ENCODE measurements around the gene FABP1.

DNA sequence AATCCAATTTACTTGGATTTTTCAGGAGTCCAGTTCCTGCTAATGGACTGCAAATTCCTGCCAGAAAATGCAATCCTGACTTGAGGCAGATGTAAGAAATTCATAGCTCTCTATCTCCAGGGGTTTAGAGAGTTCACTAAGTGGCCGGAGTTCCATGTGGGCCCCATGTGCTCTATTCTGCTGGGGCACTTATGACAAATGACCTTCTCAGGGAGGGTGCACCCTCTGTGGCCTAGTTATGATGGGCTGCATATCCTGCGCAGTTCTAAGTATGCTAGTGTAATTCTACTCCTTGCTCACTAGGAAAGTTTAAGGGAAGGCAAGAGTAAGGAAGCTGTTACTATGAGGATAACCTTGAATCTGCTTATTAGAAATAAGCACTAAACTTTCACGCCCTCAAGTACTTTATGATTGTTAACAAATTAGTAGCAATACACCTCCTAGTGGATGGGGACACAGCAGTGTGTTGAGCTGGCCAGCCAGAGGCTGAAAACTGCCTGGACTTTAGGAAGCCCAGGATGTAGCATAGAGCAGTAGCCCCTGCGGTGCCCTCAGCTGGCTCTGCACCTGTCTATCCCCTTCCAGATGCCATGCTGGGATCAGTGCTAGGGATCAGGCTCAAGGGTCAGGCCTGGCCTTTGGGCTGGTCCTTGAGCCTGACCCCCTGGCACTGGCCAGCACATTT lies 45.8 kb downstream of the FABP1 start:
- TF ChIP-seq TARDBP (IDR thresholded peaks at IDR 0.05) = no peak
- no peak for TF ChIP-seq FOXA1 (IDR thresholded peaks at IDR 0.05)
- no peak for TF ChIP-seq LEF1 (IDR thresholded peaks at IDR 0.05; ENCODE audit: borderline replicate concordance)
- TF ChIP-seq FOXK2 (IDR thresholded peaks at IDR 0.05) = no peak
- TF ChIP-seq, protein P1, sequence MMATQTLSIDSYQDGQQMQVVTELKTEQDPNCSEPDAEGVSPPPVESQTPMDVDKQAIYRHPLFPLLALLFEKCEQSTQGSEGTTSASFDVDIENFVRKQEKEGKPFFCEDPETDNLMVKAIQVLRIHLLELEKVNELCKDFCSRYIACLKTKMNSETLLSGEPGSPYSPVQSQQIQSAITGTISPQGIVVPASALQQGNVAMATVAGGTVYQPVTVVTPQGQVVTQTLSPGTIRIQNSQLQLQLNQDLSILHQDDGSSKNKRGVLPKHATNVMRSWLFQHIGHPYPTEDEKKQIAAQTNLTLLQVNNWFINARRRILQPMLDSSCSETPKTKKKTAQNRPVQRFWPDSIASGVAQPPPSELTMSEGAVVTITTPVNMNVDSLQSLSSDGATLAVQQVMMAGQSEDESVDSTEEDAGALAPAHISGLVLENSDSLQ (IDR thresholded peaks at IDR 0.05) = no peak
- no peak for TF ChIP-seq SUZ12 (IDR thresholded peaks at IDR 0.05)

All from HEK293T (cell line).